ENCODE measurements around the gene SIRT3. TPM values are rescaled to one million over a fixed set of nuclear protein-coding genes. Genes with fewer than 3 reads are reported as not detected.

Gene SIRT3
- polyA plus RNA-seq, 1 donor (not counting 4 experiments of a cell fraction or from before 2014, with no cell fraction given) = 12.6 TPM

DNA sequence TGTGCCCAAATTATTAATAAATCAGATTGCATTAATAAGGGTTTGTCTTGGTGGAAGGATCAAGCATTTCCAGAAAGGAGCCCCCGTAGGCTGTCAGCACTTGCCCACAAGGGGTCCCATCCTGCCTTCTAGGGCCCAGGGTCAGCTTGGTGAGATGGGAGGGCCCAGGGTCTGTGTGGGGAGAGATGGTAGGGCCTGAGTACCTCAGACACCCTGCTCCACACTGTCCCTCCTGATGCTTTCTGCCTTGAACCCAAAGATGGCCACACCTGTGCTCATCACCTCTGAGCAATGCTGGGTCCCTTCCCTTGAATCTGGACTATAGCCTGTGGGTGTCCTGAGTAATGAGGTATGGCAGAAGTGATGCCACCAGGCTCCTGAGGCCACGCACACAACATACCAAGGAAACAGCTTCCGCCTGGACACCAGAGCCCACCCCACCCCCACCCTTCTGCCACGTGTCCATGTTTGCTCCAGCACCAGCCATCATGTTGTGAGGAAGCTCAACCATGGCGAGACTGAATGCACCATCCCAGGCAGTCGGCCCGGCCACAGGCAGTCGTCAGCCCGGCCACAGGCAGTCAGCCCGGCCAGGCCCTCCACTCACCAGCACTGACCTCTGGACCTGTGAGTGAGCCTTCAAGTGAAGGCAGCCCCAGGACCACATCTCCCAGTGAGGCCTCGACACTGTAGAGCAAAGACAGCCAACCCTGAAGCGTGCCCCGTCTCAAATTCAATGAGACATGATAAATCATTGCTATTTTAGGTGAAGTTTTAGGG, 35.7 kb downstream of the SIRT3 start:
- Histone ChIP-seq H3K79me2 (ENCODE audit: control insufficient read depth, insufficient read depth, low read length) (peaks cover 20% of the 10 kb centered on the region), H3K4me3 (ENCODE audit: control insufficient read depth in 2 of 3, extremely low read depth in 1 of 3, insufficient read depth in 2 of 3, low read depth in 1 of 3, low read length in 3 of 3) (no peak overlapping the region), H4K20me1 (ENCODE audit: control insufficient read depth, extremely low read depth, insufficient read depth, low read length) (peaks cover under 1% of the 10 kb centered on the region), H3K27ac (ENCODE audit: control insufficient read depth, insufficient read depth, low read length) (no peak overlapping the region), H3K27me3 (ENCODE audit: control insufficient read depth, extremely low read depth, insufficient read depth, low read length) (no peaks in the 10 kb centered on the region), H3K4me1 (ENCODE audit: control insufficient read depth, extremely low read depth, insufficient read depth, low read length) (no peaks in the 10 kb centered on the region), H3K9ac (ENCODE audit: control insufficient read depth, extremely low read depth, insufficient read depth, low read length) (no peak overlapping the region), H3K9me3 (ENCODE audit: control insufficient read depth, low read depth, low read length) (no peaks in the 10 kb centered on the region), H3K4me2 (ENCODE audit: control insufficient read depth, extremely low read depth, insufficient read depth, low read depth, low read length) (no peak overlapping the region), H3K9me1 (ENCODE audit: control insufficient read depth, extremely low read depth, insufficient read depth, low read length) (no peaks in the 10 kb centered on the region), H2AFZ (ENCODE audit: control insufficient read depth, low read length) (no peak overlapping the region), H3K36me3 (ENCODE audit: control insufficient read depth in 2 of 2, extremely low read depth in 1 of 2, insufficient read depth in 2 of 2, low read length in 2 of 2) (peaks cover 19 to 25% of the 10 kb centered on the region in 2 experiments)
- dilution Hi-C loops (cut with MboI; ENCODE audit: extremely low pct_ligation_motif_present, low sequenced_read_pairs) = no loop called here
- no peak for FAIRE-seq
- DNase-seq (ENCODE audit: low read depth, low spot score) = no peak
- TF ChIP-seq, protein P1, sequence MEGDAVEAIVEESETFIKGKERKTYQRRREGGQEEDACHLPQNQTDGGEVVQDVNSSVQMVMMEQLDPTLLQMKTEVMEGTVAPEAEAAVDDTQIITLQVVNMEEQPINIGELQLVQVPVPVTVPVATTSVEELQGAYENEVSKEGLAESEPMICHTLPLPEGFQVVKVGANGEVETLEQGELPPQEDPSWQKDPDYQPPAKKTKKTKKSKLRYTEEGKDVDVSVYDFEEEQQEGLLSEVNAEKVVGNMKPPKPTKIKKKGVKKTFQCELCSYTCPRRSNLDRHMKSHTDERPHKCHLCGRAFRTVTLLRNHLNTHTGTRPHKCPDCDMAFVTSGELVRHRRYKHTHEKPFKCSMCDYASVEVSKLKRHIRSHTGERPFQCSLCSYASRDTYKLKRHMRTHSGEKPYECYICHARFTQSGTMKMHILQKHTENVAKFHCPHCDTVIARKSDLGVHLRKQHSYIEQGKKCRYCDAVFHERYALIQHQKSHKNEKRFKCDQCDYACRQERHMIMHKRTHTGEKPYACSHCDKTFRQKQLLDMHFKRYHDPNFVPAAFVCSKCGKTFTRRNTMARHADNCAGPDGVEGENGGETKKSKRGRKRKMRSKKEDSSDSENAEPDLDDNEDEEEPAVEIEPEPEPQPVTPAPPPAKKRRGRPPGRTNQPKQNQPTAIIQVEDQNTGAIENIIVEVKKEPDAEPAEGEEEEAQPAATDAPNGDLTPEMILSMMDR (optimal IDR thresholded peaks at IDR 0.05 in 1 of 3, IDR thresholded peaks at IDR 0.05 in 1 of 3, conservative IDR thresholded peaks at IDR 0.05 in 1 of 3; ENCODE audit: extremely low read depth in 1 of 3, insufficient read depth in 2 of 3, low read length in 3 of 3) = no peak
- no peak for TF ChIP-seq EZH2 (IDR thresholded peaks at IDR 0.05; ENCODE audit: low read length)

DNA sequence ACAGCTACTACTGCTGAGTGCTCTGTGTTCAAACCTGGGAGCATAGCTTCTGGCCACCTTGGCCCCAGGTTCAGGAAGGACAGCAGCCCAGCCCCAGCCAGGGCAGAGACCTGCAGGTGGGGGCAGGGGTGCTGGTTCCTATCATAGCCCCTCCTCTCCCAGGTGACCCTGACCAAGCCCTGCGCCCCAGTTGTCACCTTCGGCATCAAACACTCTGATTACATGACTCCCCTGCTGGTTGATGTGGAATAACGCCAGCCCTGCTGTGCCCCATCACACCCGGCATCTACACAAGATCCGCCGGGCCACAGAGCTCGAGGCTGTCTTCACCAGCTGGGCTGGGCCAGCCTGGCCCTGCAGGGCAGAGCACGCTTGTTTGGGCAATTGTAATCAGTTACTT, 36.4 kb downstream of the SIRT3 start:
- no peak overlapping the region for H2AFZ ChIP-seq (ENCODE audit: control insufficient read depth, low read length)
- H3K4me2 ChIP-seq (ENCODE audit: control insufficient read depth, extremely low read depth, insufficient read depth, low read depth, low read length) = no peak overlapping the region
- peaks cover 14% of the 10 kb centered on the region for H3K79me2 ChIP-seq (ENCODE audit: control insufficient read depth, insufficient read depth, low read length)
- no peaks in the 10 kb centered on the region for H4K20me1 ChIP-seq (ENCODE audit: control insufficient read depth, extremely low read depth, insufficient read depth, low read length)
- DNase-seq (ENCODE audit: low read depth, low spot score) (no peak), FAIRE-seq (no peak)
- dilution Hi-C loops (cut with MboI; ENCODE audit: extremely low pct_ligation_motif_present, low sequenced_read_pairs) = no loop called here
- H3K4me1 ChIP-seq (ENCODE audit: control insufficient read depth, extremely low read depth, insufficient read depth, low read length) = no peaks in the 10 kb centered on the region
- TF ChIP-seq, protein P1 (optimal IDR thresholded peaks at IDR 0.05 in 1 of 3, IDR thresholded peaks at IDR 0.05 in 1 of 3, conservative IDR thresholded peaks at IDR 0.05 in 1 of 3; ENCODE audit: extremely low read depth in 1 of 3, insufficient read depth in 2 of 3, low read length in 3 of 3) = no peak
- no peak for TF ChIP-seq EZH2 (IDR thresholded peaks at IDR 0.05; ENCODE audit: low read length)
- no peaks in the 10 kb centered on the region for H3K9me1 ChIP-seq (ENCODE audit: control insufficient read depth, extremely low read depth, insufficient read depth, low read length)
- no peaks in the 10 kb centered on the region for H3K27me3 ChIP-seq (ENCODE audit: control insufficient read depth, extremely low read depth, insufficient read depth, low read length)
- no peak overlapping the region for H3K27ac ChIP-seq (ENCODE audit: control insufficient read depth, insufficient read depth, low read length)
- no peak overlapping the region for H3K4me3 ChIP-seq (ENCODE audit: control insufficient read depth in 2 of 3, extremely low read depth in 1 of 3, insufficient read depth in 2 of 3, low read depth in 1 of 3, low read length in 3 of 3)
- H3K9ac ChIP-seq (ENCODE audit: control insufficient read depth, extremely low read depth, insufficient read depth, low read length) = no peak overlapping the region
- no peaks in the 10 kb centered on the region for H3K9me3 ChIP-seq (ENCODE audit: control insufficient read depth, low read depth, low read length)
- peaks cover 12 to 19% of the 10 kb centered on the region in 2 experiments for H3K36me3 ChIP-seq (ENCODE audit: control insufficient read depth in 2 of 2, extremely low read depth in 1 of 2, insufficient read depth in 2 of 2, low read length in 2 of 2)

Data from keratinocyte (primary cell).